GM12872 (cell line): ENCODE results near the gene SLK.

ENCODE experiments used
- TF ChIP-seq, protein P1 (sequence below): IDR thresholded peaks from 3 replicates; pipeline ENCODE4 v1.5.1; 2011; ENCODE audit warnings: low read depth, mild to moderate bottlenecking, low read length, moderate library complexity; ENCODE audit not compliant: insufficient read depth

SLK gene

DNA sequence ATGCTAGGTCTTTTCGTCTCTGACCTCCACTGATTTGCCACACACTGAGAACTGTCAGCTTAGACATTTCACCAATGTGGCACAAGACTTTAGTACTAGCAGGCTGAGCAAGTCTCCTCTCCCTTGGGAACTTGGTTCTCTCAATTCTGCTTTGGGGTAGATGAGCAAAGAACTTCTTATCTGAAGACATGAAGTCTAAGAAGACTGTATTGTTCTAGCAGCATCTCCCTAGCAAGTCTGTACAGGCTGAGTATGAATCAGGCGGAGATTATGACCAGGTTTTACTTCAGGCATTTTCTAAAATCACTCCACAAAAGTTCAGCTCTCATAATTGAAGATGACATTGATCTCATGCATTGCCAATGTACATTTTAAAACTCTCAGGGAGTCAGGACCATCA, 25.1 kb upstream of the SLK start:
- TF ChIP-seq, protein P1, sequence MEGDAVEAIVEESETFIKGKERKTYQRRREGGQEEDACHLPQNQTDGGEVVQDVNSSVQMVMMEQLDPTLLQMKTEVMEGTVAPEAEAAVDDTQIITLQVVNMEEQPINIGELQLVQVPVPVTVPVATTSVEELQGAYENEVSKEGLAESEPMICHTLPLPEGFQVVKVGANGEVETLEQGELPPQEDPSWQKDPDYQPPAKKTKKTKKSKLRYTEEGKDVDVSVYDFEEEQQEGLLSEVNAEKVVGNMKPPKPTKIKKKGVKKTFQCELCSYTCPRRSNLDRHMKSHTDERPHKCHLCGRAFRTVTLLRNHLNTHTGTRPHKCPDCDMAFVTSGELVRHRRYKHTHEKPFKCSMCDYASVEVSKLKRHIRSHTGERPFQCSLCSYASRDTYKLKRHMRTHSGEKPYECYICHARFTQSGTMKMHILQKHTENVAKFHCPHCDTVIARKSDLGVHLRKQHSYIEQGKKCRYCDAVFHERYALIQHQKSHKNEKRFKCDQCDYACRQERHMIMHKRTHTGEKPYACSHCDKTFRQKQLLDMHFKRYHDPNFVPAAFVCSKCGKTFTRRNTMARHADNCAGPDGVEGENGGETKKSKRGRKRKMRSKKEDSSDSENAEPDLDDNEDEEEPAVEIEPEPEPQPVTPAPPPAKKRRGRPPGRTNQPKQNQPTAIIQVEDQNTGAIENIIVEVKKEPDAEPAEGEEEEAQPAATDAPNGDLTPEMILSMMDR, result no peak

DNA sequence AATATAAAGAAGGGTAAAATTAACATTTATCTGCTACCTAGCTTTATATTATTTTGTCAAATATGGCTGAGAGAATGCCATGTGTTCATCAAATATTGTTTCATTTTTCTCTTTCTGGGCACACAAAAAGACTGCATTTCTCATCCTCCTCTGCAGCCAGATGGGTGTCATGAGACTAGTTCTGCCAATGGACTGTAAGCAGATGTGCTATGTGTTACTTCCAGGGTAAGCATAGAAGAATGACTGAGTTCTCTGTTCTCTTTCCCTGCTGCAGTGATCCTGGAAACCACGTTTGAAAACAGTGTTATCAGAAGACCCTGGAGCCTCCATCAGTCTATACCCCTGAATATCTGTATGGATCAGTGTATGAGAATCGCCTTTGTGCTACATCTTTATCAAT, 24.1 kb upstream of the SLK start:
- TF ChIP-seq, protein P1, result no peak

DNA sequence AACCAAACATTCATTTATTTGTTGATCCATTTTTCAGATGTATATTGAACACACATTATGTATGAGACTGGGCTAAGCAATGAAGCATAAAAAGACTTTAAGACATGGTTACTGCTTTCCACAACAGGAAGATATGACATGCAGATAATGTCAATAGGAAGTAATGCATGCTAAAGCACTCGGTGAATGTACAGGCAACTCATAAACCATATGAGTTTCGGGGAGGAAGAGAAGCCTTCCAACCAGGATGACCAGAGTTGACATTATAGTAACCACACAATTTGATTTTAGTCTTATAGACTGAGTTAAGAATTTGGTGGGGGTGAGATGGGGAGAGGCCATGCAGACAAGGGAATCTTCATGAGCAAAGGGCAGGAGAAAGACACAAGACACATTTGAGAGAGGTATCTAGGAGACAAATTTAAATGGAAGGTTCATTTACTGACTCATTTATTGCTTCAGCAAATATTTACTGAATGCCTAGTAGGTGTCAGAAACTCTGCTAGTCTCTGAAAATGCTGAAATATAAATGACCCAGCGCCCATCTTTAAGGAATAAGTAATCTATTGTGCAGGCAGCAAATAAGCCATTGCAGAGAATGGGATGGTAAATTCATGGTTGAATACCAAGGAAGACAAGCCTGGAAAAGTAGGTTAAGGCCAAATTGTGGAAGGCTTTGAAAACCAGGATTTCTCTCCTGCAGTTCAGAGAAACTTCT, 19.0 kb upstream of the SLK start:
- TF ChIP-seq, protein P1, result no peak

- TF ChIP-seq, protein P1, result no peak
These were observed 17.2 kb upstream of the SLK start for GRCh38 chr10:103949728-103950127.

- TF ChIP-seq, protein P1, result no peak
These were observed 15.8 kb upstream of the SLK start for GRCh38 chr10:103951183-103951582.

GRCh38 chr10:103951942-103952341, 15.0 kb upstream of the SLK start:
- TF ChIP-seq, protein P1, result no peak

DNA sequence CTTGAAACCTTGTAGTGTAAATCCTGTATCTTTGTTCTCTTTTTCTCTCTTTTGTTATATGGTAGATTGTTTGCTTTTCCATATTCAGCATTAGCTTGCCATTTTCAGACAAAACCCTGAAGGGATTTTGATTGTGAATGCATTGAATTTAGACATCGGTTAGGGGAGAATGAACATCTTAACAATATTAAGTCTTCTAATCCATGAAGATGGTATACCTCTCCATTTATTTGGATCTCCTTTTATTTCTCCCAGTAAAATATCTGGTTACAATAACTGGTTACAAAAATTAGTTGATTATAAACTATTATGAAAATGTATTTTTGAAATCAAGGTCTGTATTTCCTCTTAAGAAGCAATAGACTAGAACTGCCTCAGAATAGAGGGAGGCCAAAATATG, 12.4 kb upstream of the SLK start:
- TF ChIP-seq, protein P1, result no peak
